ENCODE results near the gene SMIM23.

Gene SMIM23

GRCh38 chr5:171838066-171838465 lies 52.4 kb downstream of the SMIM23 start:
- no peak overlapping the region for H3K4me3 ChIP-seq (ENCODE audit: low read depth, low read length)
- DNase-seq (ENCODE audit: low read depth) = no peak
- no peak for TF ChIP-seq CTCF (IDR thresholded peaks at IDR 0.05; ENCODE audit: low read depth, low read length, missing control alignments)

GRCh38 chr5:171839112-171839511 lies 53.5 kb downstream of the SMIM23 start:
- H3K4me3 ChIP-seq (ENCODE audit: low read depth, low read length) = no peak overlapping the region
- no peak for TF ChIP-seq CTCF (IDR thresholded peaks at IDR 0.05; ENCODE audit: low read depth, low read length, missing control alignments)
- no peak for DNase-seq (ENCODE audit: low read depth)

GRCh38 chr5:171840066-171840465 lies 54.4 kb downstream of the SMIM23 start:
- H3K4me3 ChIP-seq (ENCODE audit: low read depth, low read length) = no peak overlapping the region
- no peak for TF ChIP-seq CTCF (IDR thresholded peaks at IDR 0.05; ENCODE audit: low read depth, low read length, missing control alignments)
- no peak for DNase-seq (ENCODE audit: low read depth)
